HCT116 (cell line): ENCODE measurements around the gene NEDD4L. TPM values are rescaled to one million over a fixed set of nuclear protein-coding genes. Genes with fewer than 3 reads are reported as not detected.

Source experiments
- ATAC-seq: fragments of 200-7000 bp; cut with Tn5 transposase; 2 replicates; pipeline ENCODE4 v1.9.1; 2020; ENCODE audit warnings: mild to moderate bottlenecking, moderate library complexity
- BruUV-seq: library from RNA; stranded (reverse); fragments of 400-500 nt; replicated peaks from 2 replicates; lab custom pipeline; 2021; lab: Mats Ljungman, UMichigan
- CTCF ChIA-PET: fragments of 300-600 bp; sonication (Branson Sonifier 250); formaldehyde crosslinking; loops from one replicate; lab custom pipeline; 2021; ENCODE audit warnings: antibody characterized with exemption; lab: Charles Lee
- POLR2A ChIA-PET: fragments of 300-600, 350-600 bp; sonication (Branson Sonifier 250); formaldehyde crosslinking; loops from one replicate; lab custom pipeline; 2021; ENCODE audit warnings: antibody characterized with exemption; lab: Charles Lee
- RAD21 ChIA-PET, 2 experiments: fragments of 300-600 bp; sonication (Branson Sonifier 250); formaldehyde crosslinking; loops; one replicate each; lab custom pipeline; 2023; ENCODE audit warnings: low total read pairs in 2 of 2; ENCODE audit not compliant: uncharacterized antibody in 2 of 2, unreplicated experiment in 2 of 2, low non-redundant PET in 1 of 2; lab: Charles Lee
- DNase-seq: peaks from one replicate; pipeline ENCODE4 v3.0.0-alpha.2; 2010; ENCODE audit warnings: low read depth, low spot score
- H2AFZ ChIP-seq: fragments of 200-600 bp; shearing (Covaris generic), sonication (generic); 2 replicates; pipeline ENCODE4 v1.6.1; 2017; ENCODE audit warnings: low read depth, mixed run types, mixed read lengths, antibody characterized with exemption, low read length; ENCODE audit not compliant: poor library complexity, severe bottlenecking
- H3K27ac ChIP-seq: 2 replicates; pipeline ENCODE4 v1.5.1; 2012; ENCODE audit warnings: low read depth, low read length
- H3K27me3 ChIP-seq: fragments of 200-600 bp; sonication (generic); 2 replicates; pipeline ENCODE4 v1.6.1; 2016; ENCODE audit warnings: mixed run types, low read length, mixed read lengths; ENCODE audit not compliant: insufficient read depth
- H3K36me3 ChIP-seq, 2 experiments: fragments of 200-500 bp in 1 of 2; fragments of 200-600 bp in 1 of 2; sonication (Bioruptor generic) in 1 of 2; sonication (generic) in 1 of 2; 2 replicates each; pipeline versions ENCODE4 v1.5.1 to v1.6.1; 2014 to 2016; ENCODE audit warnings: low read length in 2 of 2, inconsistent platforms in 1 of 2, mixed read lengths in 1 of 2, mixed run types in 1 of 2; ENCODE audit not compliant: insufficient read depth in 2 of 2, control insufficient read depth in 1 of 2
- H3K4me1 ChIP-seq, 2 experiments: fragments of 200-600 bp in 1 of 2; sonication (generic) in 1 of 2; 2 replicates each; pipeline versions ENCODE4 v1.5.1 to v1.6.1; 2012 to 2017; ENCODE audit warnings: low read length in 2 of 2, inconsistent platforms in 1 of 2, mild to moderate bottlenecking in 1 of 2, mixed read lengths in 1 of 2, mixed run types in 1 of 2, moderate library complexity in 1 of 2; ENCODE audit not compliant: insufficient read depth in 2 of 2, control insufficient read depth in 1 of 2
- H3K4me2 ChIP-seq: fragments of 200-600 bp; sonication (generic); 2 replicates; pipeline ENCODE4 v1.6.1; 2017; ENCODE audit warnings: mixed run types, low read length, mixed read lengths
- H3K4me3 ChIP-seq, 2 experiments: fragments of 200-600 bp in 1 of 2; sonication (generic) in 1 of 2; replicated peaks in 1 of 2; 2 replicates each; pipeline ENCODE4 v1.5.1; 2011 to 2016; ENCODE audit warnings: low read length in 2 of 2, control low read depth in 1 of 2, low read depth in 1 of 2, mild to moderate bottlenecking in 1 of 2, mixed read lengths in 1 of 2, mixed run types in 1 of 2
- H3K79me2 ChIP-seq: fragments of 200-600 bp; sonication (generic); 2 replicates; pipeline ENCODE4 v1.6.1; 2017; ENCODE audit warnings: mild to moderate bottlenecking, mixed run types, low read length, moderate library complexity, mixed read lengths; ENCODE audit not compliant: insufficient read depth
- H3K9ac ChIP-seq: fragments of 200-600 bp; sonication (generic); 2 replicates; pipeline ENCODE4 v1.6.1; 2016; ENCODE audit warnings: low read length, mixed read lengths
- H3K9me2 ChIP-seq: fragments of 200-600 bp; sonication (generic), shearing (Covaris generic); 2 replicates; pipeline ENCODE4 v1.6.1; 2017; ENCODE audit warnings: mixed run types, mild to moderate bottlenecking, moderate library complexity; ENCODE audit not compliant: insufficient read depth
- H3K9me3 ChIP-seq, 2 experiments: fragments of 200-500 bp in 1 of 2; fragments of 200-600 bp in 1 of 2; sonication (Bioruptor generic) in 1 of 2; sonication (generic) in 1 of 2; 2 replicates each; pipeline ENCODE4 v1.6.1; 2014 to 2017; ENCODE audit warnings: low read length in 2 of 2, mixed read lengths in 2 of 2, inconsistent platforms in 1 of 2, low read depth in 1 of 2, mild to moderate bottlenecking in 1 of 2, mixed run types in 1 of 2, moderate library complexity in 1 of 2; ENCODE audit not compliant: control insufficient read depth in 1 of 2, insufficient read depth in 1 of 2
- H4K20me1 ChIP-seq: fragments of 200-600 bp; sonication (generic), shearing (Covaris generic); 2 replicates; pipeline ENCODE4 v1.6.1; 2017; ENCODE audit warnings: mixed run types, mild to moderate bottlenecking, moderate library complexity; ENCODE audit not compliant: insufficient read depth
- ATF3 ChIP-seq: IDR thresholded peaks from 2 replicates; pipeline ENCODE4 v1.6.1; 2012
- CBX3 ChIP-seq: IDR thresholded peaks from 2 replicates; pipeline ENCODE4 v1.6.1; 2012; ENCODE audit warnings: low read depth
- CEBPB ChIP-seq: IDR thresholded peaks from 2 replicates; pipeline ENCODE4 v1.6.1; 2012; ENCODE audit warnings: low read depth
- EZH2 ChIP-seq: fragments of 200-600 bp; sonication (generic); IDR thresholded peaks from 2 replicates; pipeline ENCODE4 v1.6.1; 2017; ENCODE audit warnings: antibody characterized with exemption, mixed run types
- JUND ChIP-seq: IDR thresholded peaks from 2 replicates; pipeline ENCODE4 v1.6.1; 2012
- MAX ChIP-seq: IDR thresholded peaks from 2 replicates; pipeline ENCODE4 v1.6.1; 2012
- POLR2A ChIP-seq: IDR thresholded peaks from 2 replicates; pipeline ENCODE4 v1.7.0; 2011; ENCODE audit warnings: borderline replicate concordance; ENCODE audit not compliant: insufficient read depth, insufficient read length; ENCODE audit errors: extremely low read depth
- RAD21 ChIP-seq: IDR thresholded peaks from 2 replicates; pipeline ENCODE4 v1.6.1; 2012; ENCODE audit warnings: low read depth, mild to moderate bottlenecking
- SP1 ChIP-seq: IDR thresholded peaks from 2 replicates; pipeline ENCODE4 v1.6.1; 2012; ENCODE audit warnings: low read depth
- SRF ChIP-seq: IDR thresholded peaks from 2 replicates; pipeline ENCODE4 v1.6.1; 2012; ENCODE audit warnings: low read depth
- ZFX ChIP-seq: fragments of 450-650 bp; IDR thresholded peaks from 2 replicates; pipeline ENCODE4 v1.6.1; 2017
- ZNF274 ChIP-seq: fragments of 200-500 bp; sonication (Bioruptor generic); IDR thresholded peaks from 2 replicates; pipeline ENCODE4 v1.6.1; 2014; ENCODE audit warnings: mild to moderate bottlenecking, low read depth, low read length, inconsistent platforms
- intact Hi-C: fragments of 100-400 bp; cut with micrococcal nuclease; formaldehyde crosslinking; loops from 2 replicates; pipeline ENCODE4 v1.10.0; 2022
- total RNA-seq: library from RNA; stranded (reverse); gene quantifications from one replicate; pipeline ENCODE4 v1.2.1, GENCODE V29; 2021; ENCODE audit not compliant: unreplicated experiment
- TF ChIP-seq, protein P1 (sequence below), 3 experiments: fragments of 200-600 bp in 1 of 3; sonication (generic) in 1 of 3; IDR thresholded peaks in 2 of 3; conservative IDR thresholded peaks in 1 of 3; 2 replicates each; pipeline ENCODE4 v1.5.1; 2012 to 2017; ENCODE audit warnings: low read depth in 2 of 3, low read length in 2 of 3, antibody characterized with exemption in 1 of 3, borderline replicate concordance in 1 of 3, control low read depth in 1 of 3, mild to moderate bottlenecking in 1 of 3, mixed read lengths in 1 of 3, mixed run types in 1 of 3, moderate library complexity in 1 of 3; ENCODE audit not compliant: insufficient read depth in 1 of 3
- TF ChIP-seq, protein P2 (sequence below): IDR thresholded peaks from 2 replicates; pipeline ENCODE4 v1.6.1; 2012; ENCODE audit warnings: low read depth

NEDD4L gene
- total RNA-seq, 1 experiment from 2014 or later, result 41.5 TPM

GRCh38 chr18:58218117-58218516, 174.1 kb downstream of the NEDD4L start:
- Histone ChIP-seq H3K4me1 (peaks cover 27 to 62% of the 10 kb centered on the region in 2 experiments), H2AFZ (no peak overlapping the region), H3K9me3 (no peaks in the 10 kb centered on the region), H3K9me2 (no peaks in the 10 kb centered on the region), H3K27me3 (no peaks in the 10 kb centered on the region), H4K20me1 (no peaks in the 10 kb centered on the region), H3K36me3 (no peaks in the 10 kb centered on the region), H3K4me2 (peak overlapping the region; percentile 51), H3K27ac (no peak overlapping the region), H3K4me3 (no peak overlapping the region), H3K9ac (no peak overlapping the region), H3K79me2 (peaks cover 10% of the 10 kb centered on the region; the same call in 1 of the 2 replicates)
- TF ChIP-seq CEBPB (peak; percentile 42; the same call in 1 of the 2 replicates), EZH2 (no peak)
- ChIA-PET POLR2A (no interaction called here), RAD21 (interaction anchor here in 1 of 2 experiments (0.6 kb wide), 1 partner anchor 96 kb away, joined by 3 read pairs; no protein-coding TSS in a partner anchor), CTCF (no interaction called here)
- no TSS peak for BruUV-seq
- ATAC-seq (no peak), DNase-seq (no peak)
- intact Hi-C loops, result no loop called here

GRCh38 chr18:58221060-58221725, 177.2 kb downstream of the NEDD4L start:
- Histone ChIP-seq H2AFZ (no peak overlapping the region), H3K9me2 (no peaks in the 10 kb centered on the region), H3K27ac (peak overlapping the region; percentile 20; the same call in 1 of the 2 replicates), H3K9ac (peak overlapping the region; percentile 62), H3K79me2 (peaks cover 22% of the 10 kb centered on the region), H3K4me3 (peak overlapping the region; percentile 44 to 57), H3K4me1 (peaks cover 46 to 69% of the 10 kb centered on the region in 2 experiments), H3K4me2 (peak overlapping the region; percentile 83), H4K20me1 (no peaks in the 10 kb centered on the region), H3K27me3 (no peaks in the 10 kb centered on the region), H3K9me3 (no peaks in the 10 kb centered on the region), H3K36me3 (no peaks in the 10 kb centered on the region)
- ChIA-PET CTCF (interaction anchor here (0.7 to 1.7 kb wide), 3 partner anchors 26 to 101 kb away, joined by 3 to 5 read pairs (median 4); no protein-coding TSS in a partner anchor), POLR2A (interaction anchor here (0.6 to 1.8 kb wide), 10 partner anchors 9 to 101 kb away, joined by 3 to 11 read pairs (median 4); no protein-coding TSS in a partner anchor), RAD21 (no interaction called here)
- ATAC-seq (peak; percentile 78), DNase-seq (peak; percentile 90)
- intact Hi-C loops, result no loop called here
- no TSS peak for BruUV-seq
- TF ChIP-seq ZNF274, result no peak
- TF ChIP-seq CBX3, result 0 out of 2 replicates have a peak, but pooled peaks have one; percentile 15
- no peak for TF ChIP-seq SRF
- TF ChIP-seq, protein P1, sequence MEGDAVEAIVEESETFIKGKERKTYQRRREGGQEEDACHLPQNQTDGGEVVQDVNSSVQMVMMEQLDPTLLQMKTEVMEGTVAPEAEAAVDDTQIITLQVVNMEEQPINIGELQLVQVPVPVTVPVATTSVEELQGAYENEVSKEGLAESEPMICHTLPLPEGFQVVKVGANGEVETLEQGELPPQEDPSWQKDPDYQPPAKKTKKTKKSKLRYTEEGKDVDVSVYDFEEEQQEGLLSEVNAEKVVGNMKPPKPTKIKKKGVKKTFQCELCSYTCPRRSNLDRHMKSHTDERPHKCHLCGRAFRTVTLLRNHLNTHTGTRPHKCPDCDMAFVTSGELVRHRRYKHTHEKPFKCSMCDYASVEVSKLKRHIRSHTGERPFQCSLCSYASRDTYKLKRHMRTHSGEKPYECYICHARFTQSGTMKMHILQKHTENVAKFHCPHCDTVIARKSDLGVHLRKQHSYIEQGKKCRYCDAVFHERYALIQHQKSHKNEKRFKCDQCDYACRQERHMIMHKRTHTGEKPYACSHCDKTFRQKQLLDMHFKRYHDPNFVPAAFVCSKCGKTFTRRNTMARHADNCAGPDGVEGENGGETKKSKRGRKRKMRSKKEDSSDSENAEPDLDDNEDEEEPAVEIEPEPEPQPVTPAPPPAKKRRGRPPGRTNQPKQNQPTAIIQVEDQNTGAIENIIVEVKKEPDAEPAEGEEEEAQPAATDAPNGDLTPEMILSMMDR (IDR thresholded peaks at IDR 0.05 in 2 of 3, conservative IDR thresholded peaks at IDR 0.05 in 1 of 3; ENCODE audit: borderline replicate concordance in 1 of 3, insufficient read depth in 1 of 3, low read depth in 2 of 3, low read length in 2 of 3), result peak in 1 of 3 experiments; percentile 13; a peak in 1 of 6 replicates
- TF ChIP-seq CEBPB, result peak; percentile 80
- peak; percentile 44; the same call in 1 of the 2 replicates for TF ChIP-seq SP1
- TF ChIP-seq RAD21, result no peak
- TF ChIP-seq JUND, result peak; percentile 59
- TF ChIP-seq POLR2A, result peak; percentile 36
- TF ChIP-seq, protein P2, sequence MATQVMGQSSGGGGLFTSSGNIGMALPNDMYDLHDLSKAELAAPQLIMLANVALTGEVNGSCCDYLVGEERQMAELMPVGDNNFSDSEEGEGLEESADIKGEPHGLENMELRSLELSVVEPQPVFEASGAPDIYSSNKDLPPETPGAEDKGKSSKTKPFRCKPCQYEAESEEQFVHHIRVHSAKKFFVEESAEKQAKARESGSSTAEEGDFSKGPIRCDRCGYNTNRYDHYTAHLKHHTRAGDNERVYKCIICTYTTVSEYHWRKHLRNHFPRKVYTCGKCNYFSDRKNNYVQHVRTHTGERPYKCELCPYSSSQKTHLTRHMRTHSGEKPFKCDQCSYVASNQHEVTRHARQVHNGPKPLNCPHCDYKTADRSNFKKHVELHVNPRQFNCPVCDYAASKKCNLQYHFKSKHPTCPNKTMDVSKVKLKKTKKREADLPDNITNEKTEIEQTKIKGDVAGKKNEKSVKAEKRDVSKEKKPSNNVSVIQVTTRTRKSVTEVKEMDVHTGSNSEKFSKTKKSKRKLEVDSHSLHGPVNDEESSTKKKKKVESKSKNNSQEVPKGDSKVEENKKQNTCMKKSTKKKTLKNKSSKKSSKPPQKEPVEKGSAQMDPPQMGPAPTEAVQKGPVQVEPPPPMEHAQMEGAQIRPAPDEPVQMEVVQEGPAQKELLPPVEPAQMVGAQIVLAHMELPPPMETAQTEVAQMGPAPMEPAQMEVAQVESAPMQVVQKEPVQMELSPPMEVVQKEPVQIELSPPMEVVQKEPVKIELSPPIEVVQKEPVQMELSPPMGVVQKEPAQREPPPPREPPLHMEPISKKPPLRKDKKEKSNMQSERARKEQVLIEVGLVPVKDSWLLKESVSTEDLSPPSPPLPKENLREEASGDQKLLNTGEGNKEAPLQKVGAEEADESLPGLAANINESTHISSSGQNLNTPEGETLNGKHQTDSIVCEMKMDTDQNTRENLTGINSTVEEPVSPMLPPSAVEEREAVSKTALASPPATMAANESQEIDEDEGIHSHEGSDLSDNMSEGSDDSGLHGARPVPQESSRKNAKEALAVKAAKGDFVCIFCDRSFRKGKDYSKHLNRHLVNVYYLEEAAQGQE, result no peak
- TF ChIP-seq MAX, result 0 out of 2 replicates have a peak, but pooled peaks have one; percentile 31
- TF ChIP-seq ATF3, result 0 out of 2 replicates have a peak, but pooled peaks have one; percentile 15
- no peak for TF ChIP-seq ZFX
